Measurements from ENCODE around the gene FBLN2. TPM values are rescaled to one million over a fixed set of nuclear protein-coding genes. Genes with fewer than 3 reads are reported as not detected.

FBLN2 gene
- total RNA-seq, 1 donor from 2014 or later = 32.9 TPM

GRCh38 chr3:13571831-13572750 is 23.2 kb downstream of the FBLN2 start:
- H3K27ac ChIP-seq = no peak overlapping the region
- intact Hi-C loops (cut with DNase I) = no loop called here
- H3K4me1 ChIP-seq = no peaks in the 10 kb centered on the region
- no peak for ATAC-seq
- TF ChIP-seq CTCF (IDR thresholded peaks at IDR 0.05) = no peak
- H3K9me3 ChIP-seq = no peaks in the 10 kb centered on the region
- H3K36me3 ChIP-seq = no peaks in the 10 kb centered on the region
- no peaks in the 10 kb centered on the region for H3K27me3 ChIP-seq
- no peak overlapping the region for H3K4me3 ChIP-seq
- DNase-seq = no peak

- H3K4me1 ChIP-seq = no peaks in the 10 kb centered on the region
- no peak overlapping the region for H3K4me3 ChIP-seq
- no peak for DNase-seq
- no peaks in the 10 kb centered on the region for H3K36me3 ChIP-seq
- H3K9me3 ChIP-seq = no peaks in the 10 kb centered on the region
- no peaks in the 10 kb centered on the region for H3K27me3 ChIP-seq
- no peak for TF ChIP-seq CTCF (IDR thresholded peaks at IDR 0.05)
- intact Hi-C loops (cut with DNase I) = no loop called here
- ATAC-seq = no peak
- H3K27ac ChIP-seq = no peak overlapping the region
Observed at GRCh38 chr3:13572926-13573623, 24.1 kb downstream of the FBLN2 start.

- Histone ChIP-seq H3K4me3 (no peak overlapping the region), H3K36me3 (no peaks in the 10 kb centered on the region), H3K9me3 (no peaks in the 10 kb centered on the region), H3K4me1 (no peaks in the 10 kb centered on the region), H3K27ac (no peak overlapping the region), H3K27me3 (no peaks in the 10 kb centered on the region)
- TF ChIP-seq CTCF (IDR thresholded peaks at IDR 0.05) = no peak
- no peak for DNase-seq
- intact Hi-C loops (cut with DNase I) = no loop called here
- no peak for ATAC-seq
Observed at GRCh38 chr3:13574083-13574797, 25.3 kb downstream of the FBLN2 start.

- Histone ChIP-seq H3K27me3 (no peaks in the 10 kb centered on the region), H3K4me3 (no peak overlapping the region), H3K4me1 (no peaks in the 10 kb centered on the region), H3K36me3 (no peaks in the 10 kb centered on the region), H3K27ac (no peak overlapping the region), H3K9me3 (no peaks in the 10 kb centered on the region)
- intact Hi-C loops (cut with DNase I) = no loop called here
- no peak for TF ChIP-seq CTCF (IDR thresholded peaks at IDR 0.05)
- ATAC-seq = no peak
- DNase-seq = no peak
Observed at GRCh38 chr3:13574798-13575451, 26.0 kb downstream of the FBLN2 start.

DNA sequence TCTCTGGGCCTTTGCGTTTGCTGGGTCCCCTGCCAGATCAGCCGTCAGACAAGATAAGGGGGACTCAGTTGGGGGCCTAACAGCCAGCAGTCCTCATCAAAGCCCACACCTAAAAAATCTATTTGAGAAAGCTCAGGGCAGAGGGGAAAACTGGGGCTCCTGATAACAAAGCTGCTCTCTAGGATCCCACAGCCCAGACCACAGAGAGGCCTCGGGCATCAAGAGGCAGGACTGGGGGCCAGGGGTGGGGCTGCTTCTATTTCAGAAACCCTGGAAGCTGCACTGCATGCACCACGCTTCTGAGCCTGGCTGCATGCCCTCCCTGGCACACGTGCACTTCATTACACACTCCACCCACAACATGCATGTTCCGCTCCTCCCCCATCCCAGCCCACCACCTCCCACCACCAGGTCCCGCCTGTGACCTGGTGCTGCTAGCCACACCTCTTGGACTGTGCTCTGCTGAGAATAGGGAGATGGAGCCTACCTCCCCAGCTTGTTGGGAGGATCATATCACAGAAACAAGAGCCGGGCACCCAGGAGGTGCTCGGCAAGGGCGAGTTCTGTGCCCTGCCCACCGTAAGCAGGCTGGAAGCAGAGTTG is 26.6 kb downstream of the FBLN2 start:
- no peaks in the 10 kb centered on the region for H3K27me3 ChIP-seq
- ATAC-seq = no peak
- H3K27ac ChIP-seq = no peak overlapping the region
- no peaks in the 10 kb centered on the region for H3K9me3 ChIP-seq
- no peak for TF ChIP-seq CTCF (IDR thresholded peaks at IDR 0.05)
- H3K4me1 ChIP-seq = no peaks in the 10 kb centered on the region
- intact Hi-C loops (cut with DNase I) = no loop called here
- no peaks in the 10 kb centered on the region for H3K36me3 ChIP-seq
- no peak for DNase-seq
- H3K4me3 ChIP-seq = no peak overlapping the region

Measured in upper lobe of right lung (tissue), 1 donor.